H54 (cell line): ENCODE data around the gene OST4.

ENCODE experiments used
- DNase-seq: peaks from one replicate; pipeline ENCODE4 v3.0.0; 2011; ENCODE audit warnings: low spot score, mixed read lengths; ENCODE audit not compliant: insufficient read length
- FAIRE-seq: peaks from 3 replicates; lab custom pipeline; 2011; peaks lifted over from hg19 to GRCh38; lab: Jason Lieb, UNC
- POLR2A ChIP-seq: IDR thresholded peaks from 2 replicates; pipeline ENCODE4 v1.6.1; 2011; ENCODE audit warnings: low read depth, mild to moderate bottlenecking, low read length

OST4 gene

DNA sequence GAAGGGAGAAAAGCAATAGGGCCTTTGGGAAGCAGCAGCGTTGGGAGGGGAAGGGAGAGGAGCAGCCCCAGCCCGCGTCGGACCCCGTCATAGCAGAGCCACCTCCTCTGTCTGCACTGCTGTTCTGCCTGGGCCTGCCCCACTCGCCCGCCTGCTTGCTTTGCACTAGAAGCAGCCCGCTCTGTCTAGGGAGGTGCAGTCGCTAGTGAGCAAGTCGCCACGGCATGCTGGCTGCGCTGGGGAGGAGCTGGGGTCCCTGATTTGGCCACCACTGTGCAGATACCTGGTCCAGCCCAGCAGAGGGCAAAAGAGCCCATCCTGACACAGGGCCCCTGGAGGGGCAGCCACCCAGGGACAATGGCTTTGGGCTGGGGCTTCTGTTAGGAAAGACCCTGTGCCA lies 46.6 kb downstream of the OST4 start:
- TF ChIP-seq POLR2A = no peak
- no peak for DNase-seq
- FAIRE-seq = no peak

DNA sequence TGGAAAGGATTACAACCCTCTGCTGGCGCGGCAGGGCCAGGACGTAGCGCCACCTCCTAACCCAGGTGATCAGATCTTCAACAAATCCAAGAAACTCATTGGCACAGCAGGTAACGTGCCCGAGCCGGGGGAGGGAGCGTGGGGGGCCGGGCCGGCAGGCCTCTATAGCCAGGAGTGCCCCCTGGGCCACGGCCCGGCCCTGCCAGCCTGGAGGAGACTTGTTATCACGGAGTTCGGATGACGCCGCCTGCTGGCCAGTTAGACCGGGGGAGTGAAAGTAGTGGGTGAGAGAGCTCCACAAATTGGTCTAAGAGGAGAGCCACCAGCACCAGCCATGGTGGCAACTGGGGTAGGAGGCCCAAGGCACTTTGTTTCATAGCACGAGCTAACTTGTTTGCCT lies 47.3 kb downstream of the OST4 start:
- no peak for TF ChIP-seq POLR2A
- FAIRE-seq (no peak), DNase-seq (no peak)

DNA sequence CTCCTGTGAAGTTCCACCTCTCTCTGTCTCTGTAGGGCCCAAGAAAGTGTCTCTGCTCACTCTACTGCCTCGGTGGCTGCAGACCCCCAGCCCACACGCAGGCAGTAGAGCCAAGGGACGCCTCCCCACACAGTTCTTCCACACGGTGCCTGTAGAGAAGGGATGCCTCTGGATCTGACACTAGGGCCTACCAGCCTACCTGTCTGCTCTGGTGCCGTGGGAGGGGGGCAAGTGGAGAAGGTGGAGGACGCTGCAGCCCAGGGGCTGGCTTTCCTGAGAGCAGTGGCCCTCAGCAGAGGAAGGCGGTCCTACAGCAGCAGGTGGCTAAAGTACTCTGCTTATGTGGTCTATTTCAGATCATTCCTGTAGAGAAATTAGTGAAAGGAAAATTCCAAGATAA lies 47.7 kb downstream of the OST4 start:
- no peak for FAIRE-seq
- no peak for TF ChIP-seq POLR2A
- DNase-seq = no peak

DNA sequence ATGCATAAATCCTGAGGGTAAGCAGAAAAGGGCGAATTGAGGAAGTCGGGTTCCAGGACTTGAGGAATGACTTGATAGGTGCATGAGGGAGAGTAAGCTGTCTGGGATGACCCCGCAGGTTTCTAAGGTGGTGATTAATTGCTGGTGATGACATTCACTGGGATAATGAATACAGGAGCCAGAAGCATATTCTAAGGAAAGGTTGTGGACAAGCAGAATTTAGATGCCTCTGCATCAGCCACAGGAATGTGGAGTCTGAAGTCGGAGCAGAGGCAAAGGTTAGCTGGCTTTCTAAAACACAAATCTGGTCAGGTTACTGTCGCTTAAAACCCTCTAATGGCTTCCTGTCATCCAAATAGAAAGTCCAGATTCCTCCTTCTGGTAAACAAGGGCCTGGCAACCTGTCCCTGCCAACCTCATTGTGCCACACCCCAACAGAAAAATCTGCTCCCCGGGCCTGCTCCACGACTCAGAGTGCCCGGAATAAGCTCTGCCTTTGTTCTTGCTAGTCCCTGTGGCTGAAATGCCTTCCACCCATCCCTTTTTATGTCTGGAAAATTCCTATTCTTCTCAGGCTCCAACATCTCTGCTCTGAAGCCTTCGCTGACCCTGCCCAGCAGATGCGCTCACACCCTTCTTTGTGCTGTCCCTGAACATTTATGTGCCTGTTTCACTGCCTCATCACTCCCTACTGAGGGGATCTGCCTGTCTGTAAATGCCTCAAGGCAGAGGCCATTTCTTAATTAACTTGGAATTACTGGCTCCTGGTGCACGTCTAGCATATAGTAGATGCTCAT lies 50.0 kb downstream of the OST4 start:
- FAIRE-seq = no peak
- no peak for DNase-seq
- no peak for TF ChIP-seq POLR2A
